Mesenchymal stem cell (in vitro differentiated cells and primary cell): Measurements from ENCODE around the gene TEAD4.

Experiments used
- DNase-seq: peaks from one replicate; pipeline ENCODE4 v3.0.0-alpha.2; 2013
- H2AFZ ChIP-seq: one replicate; pipeline ENCODE4 v1.6.1; 2013; ENCODE audit warnings: low read depth, mild to moderate bottlenecking, control low read depth, inconsistent platforms, low read length, moderate library complexity
- H2AK5ac ChIP-seq: 2 replicates; pipeline ENCODE4 v1.6.1; 2013; ENCODE audit warnings: low read length, moderate library complexity, mild to moderate bottlenecking, inconsistent platforms; ENCODE audit not compliant: severe bottlenecking
- H2BK120ac ChIP-seq: one replicate; pipeline ENCODE4 v1.6.1; 2013; ENCODE audit warnings: low read depth, mild to moderate bottlenecking, inconsistent platforms, low read length, moderate library complexity
- H2BK12ac ChIP-seq, 2 experiments: one replicate each; pipeline ENCODE4 v1.6.1; 2013; ENCODE audit warnings: inconsistent platforms in 2 of 2, low read length in 2 of 2, mild to moderate bottlenecking in 2 of 2, moderate library complexity in 2 of 2, control low read depth in 1 of 2
- H2BK15ac ChIP-seq: one replicate; pipeline ENCODE4 v1.6.1; 2013; ENCODE audit warnings: mild to moderate bottlenecking, low read depth, inconsistent platforms; ENCODE audit not compliant: poor library complexity, severe bottlenecking
- H2BK5ac ChIP-seq: 2 replicates; pipeline ENCODE4 v1.6.1; 2013; ENCODE audit warnings: low read depth, mild to moderate bottlenecking, low read length, control low read depth, inconsistent platforms; ENCODE audit not compliant: poor library complexity, severe bottlenecking
- H3K14ac ChIP-seq, 2 experiments: one replicate each; pipeline ENCODE4 v1.6.1; 2013; ENCODE audit warnings: inconsistent platforms in 2 of 2, low read length in 2 of 2, control low read depth in 1 of 2, mild to moderate bottlenecking in 1 of 2, moderate library complexity in 1 of 2
- H3K18ac ChIP-seq, 2 experiments: one replicate each; pipeline ENCODE4 v1.6.1; 2013; ENCODE audit warnings: inconsistent platforms in 2 of 2, low read length in 2 of 2, control low read depth in 1 of 2, low read depth in 1 of 2, mild to moderate bottlenecking in 1 of 2
- H3K23ac ChIP-seq, 2 experiments: one replicate each; pipeline ENCODE4 v1.6.1; 2013; ENCODE audit warnings: inconsistent platforms in 2 of 2, low read length in 2 of 2, mild to moderate bottlenecking in 2 of 2, moderate library complexity in 2 of 2, control low read depth in 1 of 2
- H3K27ac ChIP-seq: 2 replicates; pipeline ENCODE4 v1.5.1; 2013; ENCODE audit warnings: mild to moderate bottlenecking, moderate library complexity, low read length, control low read depth, inconsistent platforms; ENCODE audit not compliant: poor library complexity, severe bottlenecking
- H3K27me3 ChIP-seq, 2 experiments: 2 replicates each; pipeline versions ENCODE4 v1.6.1 to v1.7.0; 2013; ENCODE audit warnings: low read length in 2 of 2, mild to moderate bottlenecking in 2 of 2, moderate library complexity in 2 of 2, control low read depth in 1 of 2, inconsistent platforms in 1 of 2; ENCODE audit not compliant: control insufficient read depth in 1 of 2, insufficient read depth in 1 of 2
- H3K36me3 ChIP-seq, 2 experiments: 2 replicates each; pipeline versions ENCODE4 v1.6.1 to v1.7.0; 2013; ENCODE audit warnings: low read length in 2 of 2, control low read depth in 1 of 2, inconsistent platforms in 1 of 2, low read depth in 1 of 2, mild to moderate bottlenecking in 1 of 2; ENCODE audit not compliant: insufficient read depth in 2 of 2, control insufficient read depth in 1 of 2
- H3K4ac ChIP-seq, 2 experiments: one replicate each; pipeline ENCODE4 v1.6.1; 2013; ENCODE audit warnings: inconsistent platforms in 2 of 2, low read length in 2 of 2, mild to moderate bottlenecking in 2 of 2, moderate library complexity in 2 of 2, control low read depth in 1 of 2, low read depth in 1 of 2
- H3K4me1 ChIP-seq: 2 replicates; pipeline ENCODE4 v1.6.1; 2013; ENCODE audit warnings: low read depth, low read length, control low read depth; ENCODE audit not compliant: control insufficient read depth, insufficient read depth
- H3K4me2 ChIP-seq: 2 replicates; pipeline ENCODE4 v1.6.1; 2013; ENCODE audit warnings: low read length, mild to moderate bottlenecking, inconsistent platforms; ENCODE audit not compliant: poor library complexity, severe bottlenecking
- H3K4me3 ChIP-seq, 2 experiments: 2 replicates each; pipeline versions ENCODE4 v1.5.1 to v1.7.0; 2013; ENCODE audit warnings: low read length in 2 of 2, mild to moderate bottlenecking in 2 of 2, control low read depth in 1 of 2, low read depth in 1 of 2; ENCODE audit not compliant: insufficient read depth in 1 of 2
- H3K79me1 ChIP-seq: replicated peaks from 2 replicates; pipeline ENCODE4 v1.6.1; 2013; ENCODE audit warnings: mild to moderate bottlenecking, control low read depth, low read length, inconsistent platforms; ENCODE audit not compliant: poor library complexity, severe bottlenecking
- H3K9ac ChIP-seq: 2 replicates; pipeline ENCODE4 v1.7.0; 2013; ENCODE audit warnings: mild to moderate bottlenecking, low read length, moderate library complexity
- H3K9me3 ChIP-seq: 2 replicates; pipeline ENCODE4 v1.7.0; 2013; ENCODE audit warnings: mild to moderate bottlenecking, low read length; ENCODE audit not compliant: control insufficient read depth
- H4K8ac ChIP-seq: one replicate; pipeline ENCODE4 v1.6.1; 2013; ENCODE audit warnings: inconsistent platforms, mild to moderate bottlenecking, low read length, moderate library complexity
- H4K91ac ChIP-seq: one replicate; pipeline ENCODE4 v1.6.1; 2013; ENCODE audit warnings: mild to moderate bottlenecking, low read length, inconsistent platforms
- WGBS: methylation state at CpG from one replicate; pipeline ENCODE4 v1.1.7; 2013; ENCODE audit warnings: mixed read lengths; 5-methylcytosine and 5-hydroxymethylcytosine counted together

TEAD4 gene

DNA sequence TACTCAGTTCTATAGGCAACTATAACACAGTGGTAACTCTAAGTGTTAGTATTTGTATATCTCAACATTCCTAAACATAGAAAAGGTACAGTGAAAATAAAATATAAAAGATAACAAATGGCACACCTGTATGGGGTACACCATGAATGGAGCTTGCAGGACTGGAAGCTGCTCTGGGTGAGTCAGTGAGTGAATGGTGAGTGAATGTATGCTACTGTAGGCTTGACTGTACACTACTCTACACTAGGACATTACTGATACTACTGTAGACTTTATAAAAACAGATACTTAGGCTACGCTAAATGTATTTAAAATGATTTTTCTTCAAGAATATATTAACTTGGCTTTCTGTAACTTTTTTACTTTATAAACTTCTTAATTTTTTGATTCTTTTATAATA lies 25.5 kb downstream of the TEAD4 start:
- no CpG with 5 or more reads among the region's 1 CpG for WGBS
- Histone ChIP-seq H3K4ac (no peak overlapping the region), H3K9ac (no peak overlapping the region), H4K91ac (no peak overlapping the region), H3K79me1 (peaks cover 45% of the 10 kb centered on the region), H3K14ac (no peak overlapping the region), H3K4me2 (no peak overlapping the region), H2BK120ac (no peak overlapping the region), H3K4me3 (no peak overlapping the region), H2AK5ac (no peak overlapping the region), H2AFZ (no peak overlapping the region), H3K27ac (no peak overlapping the region), H3K23ac (no peak overlapping the region), H2BK15ac (no peak overlapping the region), H3K4me1 (no peaks in the 10 kb centered on the region), H3K9me3 (peaks cover 2% of the 10 kb centered on the region), H2BK12ac (no peak overlapping the region), H2BK5ac (no peak overlapping the region), H3K36me3 (peaks cover 0 to 25% of the 10 kb centered on the region in 2 experiments), H4K8ac (no peak overlapping the region), H3K18ac (no peak overlapping the region), H3K27me3 (no peaks in the 10 kb centered on the region)
- no peak for DNase-seq

DNA sequence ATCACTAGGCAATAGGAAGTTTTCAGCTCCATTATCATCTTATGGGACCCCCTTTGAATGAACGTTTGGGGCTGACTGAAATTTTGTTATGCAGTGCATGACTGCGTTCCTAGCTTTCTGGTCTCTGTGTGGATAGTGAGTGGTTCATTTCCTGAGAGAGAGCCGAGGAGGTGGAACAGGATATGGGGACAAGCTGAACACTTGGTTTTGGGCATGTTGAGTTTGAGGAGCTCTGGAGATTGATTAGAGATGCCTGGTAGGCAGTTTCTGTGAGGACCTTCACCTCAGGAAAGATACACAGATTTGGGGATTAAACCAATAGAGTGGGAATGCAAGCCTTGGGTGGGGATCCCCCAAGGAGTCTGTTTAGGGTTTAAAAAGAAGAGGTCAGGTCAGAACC lies 27.7 kb downstream of the TEAD4 start:
- WGBS = 95% methylated on average over 3 of the region's 3 CpGs
- H2AK5ac ChIP-seq = no peak overlapping the region

DNA sequence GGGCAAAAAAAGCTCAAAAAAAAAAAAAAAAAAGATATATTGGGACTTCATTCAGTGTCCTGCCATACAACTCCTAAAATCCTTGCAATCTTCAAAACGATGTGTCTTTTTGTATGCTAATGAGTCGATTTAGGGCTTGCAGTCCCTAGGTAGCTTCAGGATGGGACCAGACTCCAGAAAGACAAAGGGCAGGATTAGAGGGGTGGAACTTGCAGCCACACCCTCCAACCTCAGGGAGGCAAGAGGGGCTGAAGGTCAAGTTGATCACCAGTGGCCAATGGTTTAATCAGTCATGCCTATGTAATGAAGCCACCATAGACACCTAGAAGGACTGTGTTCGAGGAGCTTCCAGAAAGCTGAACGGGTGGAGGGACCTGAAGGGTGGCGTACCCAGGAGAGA lies 29.3 kb downstream of the TEAD4 start:
- H2AK5ac ChIP-seq = no peak overlapping the region
- no peak overlapping the region for H2BK120ac ChIP-seq
- DNase-seq = no peak
- H3K18ac ChIP-seq = no peak overlapping the region
- H2BK12ac ChIP-seq = no peak overlapping the region
- WGBS = 95% methylated on average over 5 of the region's 5 CpGs
- H3K9me3 ChIP-seq = peaks cover 6% of the 10 kb centered on the region
- no peak overlapping the region for H3K4me2 ChIP-seq
- no peak overlapping the region for H2BK15ac ChIP-seq
- no peak overlapping the region for H4K8ac ChIP-seq
- no peak overlapping the region for H3K23ac ChIP-seq
- no peaks in the 10 kb centered on the region for H3K4me1 ChIP-seq
- H3K9ac ChIP-seq = no peak overlapping the region
- H3K14ac ChIP-seq = no peak overlapping the region
- H3K27me3 ChIP-seq = no peaks in the 10 kb centered on the region
- H3K4ac ChIP-seq = no peak overlapping the region
- peaks cover 0 to 8% of the 10 kb centered on the region in 2 experiments for H3K36me3 ChIP-seq
- no peak overlapping the region for H2BK5ac ChIP-seq
- peaks cover 27% of the 10 kb centered on the region for H3K79me1 ChIP-seq
- no peak overlapping the region for H3K4me3 ChIP-seq
- no peak overlapping the region for H4K91ac ChIP-seq
- H3K27ac ChIP-seq = no peak overlapping the region
- no peak overlapping the region for H2AFZ ChIP-seq

More for the DNA sequence above, 27.7 kb downstream of the TEAD4 start:
- Histone ChIP-seq H2BK15ac (no peak overlapping the region), H4K8ac (no peak overlapping the region), H3K4me2 (no peak overlapping the region), H2BK5ac (no peak overlapping the region), H3K27me3 (no peaks in the 10 kb centered on the region), H3K9me3 (peaks cover 6% of the 10 kb centered on the region), H3K14ac (no peak overlapping the region), H3K18ac (no peak overlapping the region), H3K4me1 (no peaks in the 10 kb centered on the region), H3K79me1 (peaks cover 31% of the 10 kb centered on the region), H2AFZ (no peak overlapping the region), H3K9ac (no peak overlapping the region), H2BK12ac (no peak overlapping the region), H3K27ac (no peak overlapping the region), H3K4ac (no peak overlapping the region), H3K23ac (no peak overlapping the region), H2BK120ac (no peak overlapping the region), H3K4me3 (no peak overlapping the region), H3K36me3 (peaks cover 0 to 14% of the 10 kb centered on the region in 2 experiments), H4K91ac (no peak overlapping the region)
- no peak for DNase-seq

DNA sequence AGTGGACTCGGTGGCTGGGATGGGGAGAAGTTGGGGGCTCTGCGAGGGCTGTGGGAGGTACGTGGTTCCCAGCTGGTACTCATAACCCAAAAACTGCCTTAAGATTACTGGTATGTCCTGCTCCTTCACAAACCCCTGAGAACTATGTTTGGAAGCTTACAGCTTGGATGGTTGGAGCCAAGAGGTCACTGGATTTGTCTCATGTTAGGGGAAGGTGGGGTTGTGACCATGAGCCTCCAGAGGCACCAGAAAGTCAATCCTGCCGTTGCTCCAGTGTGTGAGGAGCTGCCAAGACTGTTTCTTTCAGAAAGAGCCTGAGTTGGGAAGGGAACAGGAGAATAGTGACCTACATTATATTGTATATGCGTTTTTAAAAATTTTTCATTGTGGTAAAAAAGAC lies 33.5 kb downstream of the TEAD4 start:
- Histone ChIP-seq H3K27me3 (no peaks in the 10 kb centered on the region), H3K4ac (no peak overlapping the region), H3K27ac (no peak overlapping the region), H3K4me3 (no peak overlapping the region), H2AFZ (no peak overlapping the region), H3K18ac (no peak overlapping the region), H2AK5ac (no peak overlapping the region), H2BK15ac (no peak overlapping the region), H3K14ac (no peak overlapping the region), H3K9ac (no peak overlapping the region), H3K4me1 (no peaks in the 10 kb centered on the region), H3K9me3 (peaks cover 6% of the 10 kb centered on the region), H3K23ac (no peak overlapping the region), H4K91ac (no peak overlapping the region), H2BK12ac (no peak overlapping the region), H2BK5ac (no peak overlapping the region), H4K8ac (no peak overlapping the region), H2BK120ac (no peak overlapping the region), H3K79me1 (peaks cover 24% of the 10 kb centered on the region), H3K36me3 (peaks cover 9 to 35% of the 10 kb centered on the region in 2 experiments), H3K4me2 (no peak overlapping the region)
- 94% methylated on average over 2 of the region's 5 CpGs for WGBS
- no peak for DNase-seq
